NCI-H345 treated with DMSO at 0.1 percent for 48 hours (cell line): ENCODE measurements around the gene PTPRN2.
"Not testable (repeated sequence)": the region's sequence is repeated elsewhere in the genome, so short reads cannot be mapped to it uniquely, and the experiment has no call there.

Source experiments
- DNase-seq: peaks from one replicate; lab custom pipeline; 2025; ENCODE audit not compliant: unreplicated experiment; lab: John Stamatoyannopoulos, UW

PTPRN2 gene

GRCh38 chr7:158260567-158261361 lies 326.9 kb downstream of the PTPRN2 start:
- no peak for DNase-seq

- no peak for DNase-seq
Measured at GRCh38 chr7:158259671-158260418, 327.8 kb downstream of the PTPRN2 start.

- DNase-seq, result no peak
Measured at GRCh38 chr7:158259141-158259540, 328.5 kb downstream of the PTPRN2 start.

- no peak for DNase-seq
Measured at GRCh38 chr7:158258411-158259130, 329.1 kb downstream of the PTPRN2 start.

GRCh38 chr7:158257516-158258410 lies 329.9 kb downstream of the PTPRN2 start:
- no peak for DNase-seq

GRCh38 chr7:158257001-158257400 lies 330.6 kb downstream of the PTPRN2 start:
- no peak for DNase-seq

GRCh38 chr7:158256091-158256816 lies 331.4 kb downstream of the PTPRN2 start:
- no peak for DNase-seq

GRCh38 chr7:158255558-158255957 lies 332.1 kb downstream of the PTPRN2 start:
- no peak for DNase-seq

- DNase-seq, result no peak
Measured at GRCh38 chr7:158255156-158255555, 332.5 kb downstream of the PTPRN2 start.

GRCh38 chr7:158253670-158254045 lies 334.0 kb downstream of the PTPRN2 start:
- DNase-seq, result not testable (repeated sequence)

- no peak for DNase-seq
Measured at GRCh38 chr7:158252837-158253669, 334.6 kb downstream of the PTPRN2 start.

- no peak for DNase-seq
Measured at GRCh38 chr7:158252081-158252836, 335.4 kb downstream of the PTPRN2 start.

- no peak for DNase-seq
Measured at GRCh38 chr7:158251061-158251965, 336.3 kb downstream of the PTPRN2 start.

GRCh38 chr7:158249692-158250091 lies 337.9 kb downstream of the PTPRN2 start:
- no peak for DNase-seq

GRCh38 chr7:158248816-158249215 lies 338.8 kb downstream of the PTPRN2 start:
- no peak for DNase-seq

- DNase-seq, result no peak
Measured at GRCh38 chr7:158247758-158248487, 339.7 kb downstream of the PTPRN2 start.
